GM12864 (cell line): ENCODE data around the gene RNF114.

Experiments
- DNase-seq: peaks from one replicate; pipeline ENCODE4 v3.0.0-alpha.2; 2011; ENCODE audit warnings: low read depth
- H3K4me3 ChIP-seq: 2 replicates; pipeline ENCODE4 v1.5.1; 2011; ENCODE audit warnings: mild to moderate bottlenecking, low read depth, low read length, control low read depth
- CTCF ChIP-seq: IDR thresholded peaks from 2 replicates; pipeline ENCODE4 v1.5.1; 2011; ENCODE audit warnings: low read depth, mild to moderate bottlenecking, moderate library complexity, low read length, control low read depth, inconsistent platforms; ENCODE audit errors: missing control alignments

The RNF114 gene

GRCh38 chr20:50001784-50002311, 65.7 kb downstream of the RNF114 start:
- no peak overlapping the region for H3K4me3 ChIP-seq
- TF ChIP-seq CTCF: no peak
- DNase-seq: no peak

- TF ChIP-seq CTCF: no peak
- H3K4me3 ChIP-seq: no peak overlapping the region
- DNase-seq: no peak
Observed at GRCh38 chr20:50003253-50003656, 67.1 kb downstream of the RNF114 start.
